GM19193 (cell line): ENCODE measurements around the gene ZFP62.
A peak's percentile ranks its signal among the peaks of the same experiment; 100 is the strongest.

ENCODE experiments used
- POLR2A ChIP-seq: IDR thresholded peaks from 4 replicates; pipeline ENCODE4 v1.6.1; 2011; ENCODE audit not compliant: insufficient read depth, insufficient read length; ENCODE audit errors: extremely low read depth

ZFP62 gene

GRCh38 chr5:180849827-180850226, 11.2 kb downstream of the ZFP62 start:
- no peak for TF ChIP-seq POLR2A

- no peak for TF ChIP-seq POLR2A
Observed at GRCh38 chr5:180848878-180849277, 12.2 kb downstream of the ZFP62 start.

- no peak for TF ChIP-seq POLR2A
Observed at GRCh38 chr5:180848265-180848664, 12.8 kb downstream of the ZFP62 start.

GRCh38 chr5:180847026-180847425, 14.1 kb downstream of the ZFP62 start:
- no peak for TF ChIP-seq POLR2A

- no peak for TF ChIP-seq POLR2A
Observed at GRCh38 chr5:180844858-180845257, 16.2 kb downstream of the ZFP62 start.

GRCh38 chr5:180844432-180844831, 16.6 kb downstream of the ZFP62 start:
- no peak for TF ChIP-seq POLR2A

- no peak for TF ChIP-seq POLR2A
Observed at GRCh38 chr5:180839935-180840334, 21.1 kb downstream of the ZFP62 start.

GRCh38 chr5:180839227-180839626, 21.8 kb downstream of the ZFP62 start:
- no peak for TF ChIP-seq POLR2A

GRCh38 chr5:180837478-180837877, 23.6 kb downstream of the ZFP62 start:
- no peak for TF ChIP-seq POLR2A

GRCh38 chr5:180832638-180833068, 28.4 kb downstream of the ZFP62 start:
- peak; percentile 37 for TF ChIP-seq POLR2A

GRCh38 chr5:180831139-180832093, 29.7 kb downstream of the ZFP62 start:
- TF ChIP-seq POLR2A: peak; percentile 74

- peak; percentile 62 for TF ChIP-seq POLR2A
Observed at GRCh38 chr5:180830253-180831138, 30.6 kb downstream of the ZFP62 start.

GRCh38 chr5:180829726-180830125, 31.4 kb downstream of the ZFP62 start:
- TF ChIP-seq POLR2A: no peak

- no peak for TF ChIP-seq POLR2A
Observed at GRCh38 chr5:180825768-180826525, 35.1 kb downstream of the ZFP62 start.
